ENCODE data around the gene CDH16.

DNA sequence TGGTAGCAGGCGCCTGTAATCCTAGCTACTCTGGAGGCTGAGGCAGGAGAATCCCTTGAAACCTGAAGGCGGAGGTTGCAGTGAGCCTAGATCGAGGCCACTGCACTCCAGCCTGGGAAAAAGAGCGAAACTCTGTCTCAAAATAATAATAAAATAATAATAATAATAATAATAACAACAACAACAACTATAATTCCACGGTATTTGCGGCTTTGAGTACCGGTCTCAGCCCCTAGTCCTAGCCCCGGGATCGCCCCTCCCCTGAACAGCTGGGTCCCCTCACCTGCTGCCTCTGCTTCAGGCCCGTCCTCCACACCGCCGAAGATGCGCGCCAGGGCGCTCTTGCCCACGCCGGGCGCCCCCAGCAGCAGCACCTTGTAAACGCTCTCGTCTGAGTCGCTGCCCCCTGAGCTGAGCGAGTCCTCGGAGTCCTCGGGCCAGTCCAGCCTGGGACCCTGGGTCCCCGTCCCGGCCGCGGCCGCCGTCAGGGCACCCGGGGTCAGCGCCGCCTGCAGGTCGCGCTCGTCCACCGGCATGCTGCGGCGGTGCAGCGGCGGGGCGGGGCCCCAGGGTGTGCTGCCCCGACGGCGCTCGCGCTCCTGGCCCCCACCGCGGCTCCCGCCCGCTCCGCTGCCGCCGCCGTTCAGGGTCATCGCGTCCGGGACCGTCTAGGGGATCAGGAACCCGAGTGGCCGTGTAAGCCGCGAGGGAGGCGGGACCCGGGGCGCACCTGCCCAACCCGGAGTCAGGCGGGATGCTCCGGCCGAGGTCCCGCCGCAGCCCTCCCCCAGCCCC is 6.0 kb upstream of the CDH16 start:
- TF ChIP-seq, protein P1, sequence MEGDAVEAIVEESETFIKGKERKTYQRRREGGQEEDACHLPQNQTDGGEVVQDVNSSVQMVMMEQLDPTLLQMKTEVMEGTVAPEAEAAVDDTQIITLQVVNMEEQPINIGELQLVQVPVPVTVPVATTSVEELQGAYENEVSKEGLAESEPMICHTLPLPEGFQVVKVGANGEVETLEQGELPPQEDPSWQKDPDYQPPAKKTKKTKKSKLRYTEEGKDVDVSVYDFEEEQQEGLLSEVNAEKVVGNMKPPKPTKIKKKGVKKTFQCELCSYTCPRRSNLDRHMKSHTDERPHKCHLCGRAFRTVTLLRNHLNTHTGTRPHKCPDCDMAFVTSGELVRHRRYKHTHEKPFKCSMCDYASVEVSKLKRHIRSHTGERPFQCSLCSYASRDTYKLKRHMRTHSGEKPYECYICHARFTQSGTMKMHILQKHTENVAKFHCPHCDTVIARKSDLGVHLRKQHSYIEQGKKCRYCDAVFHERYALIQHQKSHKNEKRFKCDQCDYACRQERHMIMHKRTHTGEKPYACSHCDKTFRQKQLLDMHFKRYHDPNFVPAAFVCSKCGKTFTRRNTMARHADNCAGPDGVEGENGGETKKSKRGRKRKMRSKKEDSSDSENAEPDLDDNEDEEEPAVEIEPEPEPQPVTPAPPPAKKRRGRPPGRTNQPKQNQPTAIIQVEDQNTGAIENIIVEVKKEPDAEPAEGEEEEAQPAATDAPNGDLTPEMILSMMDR (IDR thresholded peaks at IDR 0.05) = peak; percentile 39 to 50 (median 43)
- TF ChIP-seq POLR2A (IDR thresholded peaks at IDR 0.05) = no peak

Data from testis (tissue), 2 donors.